ENCODE measurements around the gene CBLC.

- TF ChIP-seq CTCF (conservative IDR thresholded peaks at IDR 0.05) (no peak), ZFX (IDR thresholded peaks at IDR 0.05) (no peak)
Measured at GRCh38 chr19:44810234-44811121, 32.8 kb downstream of the CBLC start.
